ENCODE measurements around the gene PFKFB4. TPM values are rescaled to one million over a fixed set of nuclear protein-coding genes. Genes with fewer than 3 reads are reported as not detected.

PFKFB4 gene
- polyA plus RNA-seq, 1 of the 3 experiments (the other 2 are of a cell fraction): 5.7 TPM

DNA sequence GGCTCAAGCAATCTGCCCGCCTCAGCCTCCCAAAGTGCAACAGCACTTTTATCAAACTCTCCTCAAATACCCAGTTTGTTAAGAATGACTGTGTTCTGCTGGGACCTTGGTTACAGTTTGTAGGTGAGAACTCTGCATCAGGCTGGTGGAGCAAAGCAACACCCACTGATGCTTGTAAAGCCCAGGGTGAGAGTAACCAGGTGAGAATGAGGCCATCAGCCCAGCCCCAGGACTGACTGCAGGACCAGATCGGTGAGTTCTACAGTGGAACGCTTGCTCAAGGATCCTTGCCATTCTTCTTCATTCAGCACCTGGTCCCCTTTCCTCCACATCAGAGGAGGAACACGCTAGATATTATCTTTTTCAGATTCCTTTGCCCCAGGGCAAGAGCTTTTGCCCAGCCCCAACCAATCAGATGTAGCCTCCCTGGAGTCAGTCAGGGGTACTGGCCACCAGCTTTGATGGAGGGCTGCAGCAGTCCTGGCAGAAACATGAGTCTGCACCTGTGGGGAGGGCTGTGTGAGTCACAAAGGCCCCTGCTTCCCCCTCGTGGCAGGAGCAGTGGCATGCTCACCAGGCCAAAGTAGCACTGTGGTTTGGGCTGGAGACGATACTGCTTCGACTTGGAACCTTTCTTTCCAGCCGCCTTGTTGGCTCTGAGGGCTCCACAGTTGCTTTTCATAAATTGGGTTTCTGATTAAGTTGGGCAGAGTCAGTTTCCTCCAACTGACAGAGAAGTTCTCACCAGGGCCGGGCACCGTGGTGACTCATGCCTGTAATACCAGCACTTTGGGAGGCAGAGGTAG lies 49.1 kb downstream of the PFKFB4 start:
- POLR2A ChIA-PET: interaction anchor here (1.0 to 1.5 kb wide), 3 partner anchors 42 to 61 kb away, joined by 5 to 7 read pairs (median 6); partner anchors contain the start of gene ATRIP
- Histone ChIP-seq H3K4me1 (ENCODE audit: control insufficient read depth in 1 of 2, insufficient read depth in 2 of 2, low read depth in 1 of 2, low read length in 1 of 2) (peaks cover 14 to 30% of the 10 kb centered on the region in 2 experiments; a peak in 2 of 4 replicates), H4K20me1 (ENCODE audit: insufficient read depth) (no peaks in the 10 kb centered on the region), H3K4me3 (ENCODE audit: low read depth in 2 of 2, low read length in 1 of 2) (0 out of 4 replicates have a peak overlapping the region, but pooled peaks of 1 of the 2 experiments have one; percentile 1), H3K36me3 (replicated peaks in 1 of 2; ENCODE audit: control insufficient read depth in 1 of 2, insufficient read depth in 2 of 2, low read length in 1 of 2) (no peaks in the 10 kb centered on the region), H3K27ac (ENCODE audit: low read depth in 2 of 2, low read length in 1 of 2) (peak overlapping the region; percentile 29 to 58), H3K9ac (no peak overlapping the region), H3K79me2 (ENCODE audit: insufficient read depth) (no peaks in the 10 kb centered on the region), H3K9me3 (no peaks in the 10 kb centered on the region), H2AFZ (ENCODE audit: low read depth) (peak overlapping the region; percentile 76; the same call in 1 of the 2 replicates), H3K9me2 (no peaks in the 10 kb centered on the region), H3K27me3 (ENCODE audit: insufficient read depth) (no peaks in the 10 kb centered on the region), H3K4me2 (peak overlapping the region; percentile 56), H3F3A (replicated peaks; ENCODE audit: insufficient read depth) (peaks cover 13% of the 10 kb centered on the region)
- 29% methylated on average over 9 of the region's 10 CpGs for WGBS (ENCODE audit: low lambda C conversion rate)
- CTCF ChIA-PET: interaction anchor here (0.6 to 3.6 kb wide), 21 partner anchors 19 to 274 kb away, joined by 3 to 57 read pairs (median 5); partner anchors contain the start of gene ATRIP
- DNase-seq: peak; percentile 86
- TF ChIP-seq ZBTB33 (IDR thresholded peaks at IDR 0.05; ENCODE audit: borderline replicate concordance, low read depth) (0 out of 2 replicates have a peak, but pooled peaks have one; percentile 13), CHD2 (IDR thresholded peaks at IDR 0.05; ENCODE audit: low read length, partially characterized antibody) (no peak), GATA2 (CRISPR knock-in tag; IDR thresholded peaks at IDR 0.05) (peak; percentile 58), RFX5 (IDR thresholded peaks at IDR 0.05; ENCODE audit: low read length) (no peak), SMC3 (IDR thresholded peaks at IDR 0.05; ENCODE audit: low read depth, low read length) (peak; percentile 89), EZH2phosphoT487 (IDR thresholded peaks at IDR 0.05; ENCODE audit: borderline replicate concordance, low read depth) (no peak), FOSL2 (IDR thresholded peaks at IDR 0.05; ENCODE audit: borderline replicate concordance, low read depth) (peak; percentile 75), NFIC (IDR thresholded peaks at IDR 0.05; ENCODE audit: borderline replicate concordance) (peak; percentile 42; the same call in 1 of the 2 replicates), MXI1 (IDR thresholded peaks at IDR 0.05; ENCODE audit: low read depth, low read length) (peak; percentile 77), TCF12 (IDR thresholded peaks at IDR 0.05) (peak; percentile 71), POLR2AphosphoS5 (IDR thresholded peaks at IDR 0.05; ENCODE audit: low read depth, low read length) (0 out of 2 replicates have a peak, but pooled peaks have one; percentile 37), JUND (IDR thresholded peaks at IDR 0.05) (peak; percentile 77), RAD21 (IDR thresholded peaks at IDR 0.05; ENCODE audit: low read length) (peak; percentile 89), EP300 (IDR thresholded peaks at IDR 0.05; ENCODE audit: borderline replicate concordance in 1 of 2, low read depth in 1 of 2, low read length in 1 of 2) (peak in 1 of 2 experiments; percentile 25; a peak in 1 of 4 replicates)
- TF ChIP-seq, protein P1, sequence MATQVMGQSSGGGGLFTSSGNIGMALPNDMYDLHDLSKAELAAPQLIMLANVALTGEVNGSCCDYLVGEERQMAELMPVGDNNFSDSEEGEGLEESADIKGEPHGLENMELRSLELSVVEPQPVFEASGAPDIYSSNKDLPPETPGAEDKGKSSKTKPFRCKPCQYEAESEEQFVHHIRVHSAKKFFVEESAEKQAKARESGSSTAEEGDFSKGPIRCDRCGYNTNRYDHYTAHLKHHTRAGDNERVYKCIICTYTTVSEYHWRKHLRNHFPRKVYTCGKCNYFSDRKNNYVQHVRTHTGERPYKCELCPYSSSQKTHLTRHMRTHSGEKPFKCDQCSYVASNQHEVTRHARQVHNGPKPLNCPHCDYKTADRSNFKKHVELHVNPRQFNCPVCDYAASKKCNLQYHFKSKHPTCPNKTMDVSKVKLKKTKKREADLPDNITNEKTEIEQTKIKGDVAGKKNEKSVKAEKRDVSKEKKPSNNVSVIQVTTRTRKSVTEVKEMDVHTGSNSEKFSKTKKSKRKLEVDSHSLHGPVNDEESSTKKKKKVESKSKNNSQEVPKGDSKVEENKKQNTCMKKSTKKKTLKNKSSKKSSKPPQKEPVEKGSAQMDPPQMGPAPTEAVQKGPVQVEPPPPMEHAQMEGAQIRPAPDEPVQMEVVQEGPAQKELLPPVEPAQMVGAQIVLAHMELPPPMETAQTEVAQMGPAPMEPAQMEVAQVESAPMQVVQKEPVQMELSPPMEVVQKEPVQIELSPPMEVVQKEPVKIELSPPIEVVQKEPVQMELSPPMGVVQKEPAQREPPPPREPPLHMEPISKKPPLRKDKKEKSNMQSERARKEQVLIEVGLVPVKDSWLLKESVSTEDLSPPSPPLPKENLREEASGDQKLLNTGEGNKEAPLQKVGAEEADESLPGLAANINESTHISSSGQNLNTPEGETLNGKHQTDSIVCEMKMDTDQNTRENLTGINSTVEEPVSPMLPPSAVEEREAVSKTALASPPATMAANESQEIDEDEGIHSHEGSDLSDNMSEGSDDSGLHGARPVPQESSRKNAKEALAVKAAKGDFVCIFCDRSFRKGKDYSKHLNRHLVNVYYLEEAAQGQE (IDR thresholded peaks at IDR 0.05; ENCODE audit: low read depth, low read length): no peak
- TF ChIP-seq, protein P2, sequence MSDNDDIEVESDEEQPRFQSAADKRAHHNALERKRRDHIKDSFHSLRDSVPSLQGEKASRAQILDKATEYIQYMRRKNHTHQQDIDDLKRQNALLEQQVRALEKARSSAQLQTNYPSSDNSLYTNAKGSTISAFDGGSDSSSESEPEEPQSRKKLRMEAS (IDR thresholded peaks at IDR 0.05; ENCODE audit: low read depth): peak; percentile 88
- TF ChIP-seq, protein P3, sequence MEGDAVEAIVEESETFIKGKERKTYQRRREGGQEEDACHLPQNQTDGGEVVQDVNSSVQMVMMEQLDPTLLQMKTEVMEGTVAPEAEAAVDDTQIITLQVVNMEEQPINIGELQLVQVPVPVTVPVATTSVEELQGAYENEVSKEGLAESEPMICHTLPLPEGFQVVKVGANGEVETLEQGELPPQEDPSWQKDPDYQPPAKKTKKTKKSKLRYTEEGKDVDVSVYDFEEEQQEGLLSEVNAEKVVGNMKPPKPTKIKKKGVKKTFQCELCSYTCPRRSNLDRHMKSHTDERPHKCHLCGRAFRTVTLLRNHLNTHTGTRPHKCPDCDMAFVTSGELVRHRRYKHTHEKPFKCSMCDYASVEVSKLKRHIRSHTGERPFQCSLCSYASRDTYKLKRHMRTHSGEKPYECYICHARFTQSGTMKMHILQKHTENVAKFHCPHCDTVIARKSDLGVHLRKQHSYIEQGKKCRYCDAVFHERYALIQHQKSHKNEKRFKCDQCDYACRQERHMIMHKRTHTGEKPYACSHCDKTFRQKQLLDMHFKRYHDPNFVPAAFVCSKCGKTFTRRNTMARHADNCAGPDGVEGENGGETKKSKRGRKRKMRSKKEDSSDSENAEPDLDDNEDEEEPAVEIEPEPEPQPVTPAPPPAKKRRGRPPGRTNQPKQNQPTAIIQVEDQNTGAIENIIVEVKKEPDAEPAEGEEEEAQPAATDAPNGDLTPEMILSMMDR (IDR thresholded peaks at IDR 0.05): peak; percentile 58
- TF ChIP-seq, protein P4, sequence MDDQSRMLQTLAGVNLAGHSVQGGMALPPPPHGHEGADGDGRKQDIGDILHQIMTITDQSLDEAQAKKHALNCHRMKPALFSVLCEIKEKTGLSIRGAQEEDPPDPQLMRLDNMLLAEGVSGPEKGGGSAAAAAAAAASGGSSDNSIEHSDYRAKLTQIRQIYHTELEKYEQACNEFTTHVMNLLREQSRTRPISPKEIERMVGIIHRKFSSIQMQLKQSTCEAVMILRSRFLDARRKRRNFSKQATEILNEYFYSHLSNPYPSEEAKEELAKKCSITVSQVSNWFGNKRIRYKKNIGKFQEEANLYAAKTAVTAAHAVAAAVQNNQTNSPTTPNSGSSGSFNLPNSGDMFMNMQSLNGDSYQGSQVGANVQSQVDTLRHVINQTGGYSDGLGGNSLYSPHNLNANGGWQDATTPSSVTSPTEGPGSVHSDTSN (IDR thresholded peaks at IDR 0.05): peak; percentile 55; the same call in 1 of the 2 replicates
